NCI-H226 (cell line): Measurements from ENCODE around the gene CELF5.

Experiments used
- DNase-seq: peaks from one replicate; pipeline ENCODE4 v3.0.0-alpha.2; 2015

CELF5 gene

GRCh38 chr19:3224346-3225168 is at the start of gene CELF5:
Gene CELF5, plus strand, starts transcription at chr19:3224661. Its CDS starts 79 bp downstream, at chr19:3224740.
- DNase-seq, result no peak

GRCh38 chr19:3175781-3176714 is 48.4 kb upstream of the CELF5 start:
- DNase-seq, result peak; percentile 92

GRCh38 chr19:3176715-3177501 is 47.6 kb upstream of the CELF5 start:
- DNase-seq, result peak; percentile 87

- no peak for DNase-seq
These were observed 46.0 kb upstream of the CELF5 start, which contains the start of gene S1PR4 for GRCh38 chr19:3178377-3178972. Gene S1PR4, plus strand, starts transcription at chr19:3178769. Its CDS starts 24 bp downstream, at chr19:3178793.

- no peak for DNase-seq
These were observed 45.3 kb upstream of the CELF5 start for GRCh38 chr19:3178973-3179738.

- DNase-seq, result no peak
These were observed 44.6 kb upstream of the CELF5 start for GRCh38 chr19:3179739-3180293.

- no peak for DNase-seq
These were observed 40.5 kb upstream of the CELF5 start for GRCh38 chr19:3183721-3184641.

- DNase-seq, result peak; percentile 57
These were observed 39.5 kb upstream of the CELF5 start for GRCh38 chr19:3184847-3185460.

- DNase-seq, result peak; percentile 81
These were observed 38.9 kb upstream of the CELF5 start, which contains the start of gene NCLN for GRCh38 chr19:3185461-3186159. Gene NCLN, plus strand, starts transcription at chr19:3185930. Its CDS starts 101 bp downstream, at chr19:3186031.

GRCh38 chr19:3186160-3186688 is 38.2 kb upstream of the CELF5 start:
- DNase-seq, result no peak

- no peak for DNase-seq
These were observed 37.4 kb upstream of the CELF5 start for GRCh38 chr19:3186891-3187661.

GRCh38 chr19:3187662-3188511 is 36.6 kb upstream of the CELF5 start:
- no peak for DNase-seq

- DNase-seq, result no peak
These were observed 35.5 kb upstream of the CELF5 start for GRCh38 chr19:3188627-3189596.

- no peak for DNase-seq
These were observed 34.6 kb upstream of the CELF5 start for GRCh38 chr19:3189702-3190469.

GRCh38 chr19:3190470-3190770 is 34.0 kb upstream of the CELF5 start:
- no peak for DNase-seq
